Body of pancreas (tissue), 4 donors: ENCODE measurements around the gene CARS2.
"Not testable (repeated sequence)": the region's sequence is repeated elsewhere in the genome, so short reads cannot be mapped to it uniquely, and the experiment has no call there.

Source experiments
- CTCF ChIP-seq, 7 experiments: fragments of 450-650 bp in 4 of 7; fragments of 200-600 bp in 3 of 7; sonication (generic) in 3 of 7; IDR thresholded peaks; one replicate each; pipeline ENCODE4 v1.5.1; 2016 to 2019; ENCODE audit warnings: antibody characterized with exemption in 7 of 7
- POLR2A ChIP-seq, 3 donors: fragments of 450-650 bp; IDR thresholded peaks; one replicate each; pipeline ENCODE4 v1.6.1; 2016; ENCODE audit warnings: antibody characterized with exemption in 3 of 3, mild to moderate bottlenecking in 2 of 3

DNA sequence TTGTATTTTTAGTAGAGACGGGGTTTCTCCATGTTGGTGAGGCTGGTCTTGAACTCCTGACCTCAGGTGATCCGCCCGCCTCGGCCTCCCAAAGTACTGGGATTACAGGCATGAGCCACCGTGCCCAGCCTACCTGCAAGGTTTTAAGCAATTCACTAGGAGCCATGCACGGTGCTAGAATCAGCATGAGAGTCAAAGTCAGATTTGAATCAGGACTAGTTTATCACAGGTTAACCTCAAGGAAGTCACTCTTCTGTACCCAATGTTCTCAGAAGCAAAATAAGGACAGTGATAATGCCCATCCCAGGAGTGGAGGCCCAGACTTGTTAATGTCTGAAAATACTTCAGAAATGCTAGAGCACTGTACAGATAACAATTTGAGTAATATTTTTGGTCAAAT lies 20.2 kb upstream of the CARS2 start:
- TF ChIP-seq CTCF, POLR2A (IDR thresholded peaks at IDR 0.05): not testable (repeated sequence)
